Fibroblast of lung (primary cell): Measurements from ENCODE around the gene TGFBR2. TPM values are rescaled to one million over a fixed set of nuclear protein-coding genes. Genes with fewer than 3 reads are reported as not detected.

Source experiments
- DNase-seq, 2 donors: peaks; one replicate each; pipeline versions ENCODE4 v3.0.0 to v3.0.0-alpha.2; 2010; ENCODE audit warnings: low read depth in 2 of 2
- H2AFZ ChIP-seq: 2 replicates; pipeline ENCODE4 v1.5.1; 2012; ENCODE audit warnings: low read length, control low read depth, inconsistent platforms
- H3K27ac ChIP-seq: 2 replicates; pipeline ENCODE4 v1.5.1; 2011; ENCODE audit warnings: low read length, control low read depth; ENCODE audit not compliant: insufficient read depth
- H3K27me3 ChIP-seq: 2 replicates; pipeline ENCODE4 v1.5.1; 2011; ENCODE audit warnings: mild to moderate bottlenecking, low read length; ENCODE audit not compliant: control insufficient read depth, insufficient read depth
- H3K36me3 ChIP-seq: 2 replicates; pipeline ENCODE4 v1.5.1; 2011; ENCODE audit warnings: low read length; ENCODE audit not compliant: control insufficient read depth, insufficient read depth
- H3K4me1 ChIP-seq: 2 replicates; pipeline ENCODE4 v1.5.1; 2011; ENCODE audit warnings: low read length; ENCODE audit not compliant: control insufficient read depth, insufficient read depth; ENCODE audit errors: extremely low read depth
- H3K4me2 ChIP-seq: 2 replicates; pipeline ENCODE4 v1.5.1; 2011; ENCODE audit warnings: low read length, control low read depth; ENCODE audit not compliant: insufficient read depth; ENCODE audit errors: extremely low read depth
- H3K4me3 ChIP-seq, 4 experiments: fragments of 200-600 bp in 1 of 4; sonication (generic) in 1 of 4; replicated peaks in 1 of 4; 2 replicates each; pipeline ENCODE4 v1.5.1; 2011 to 2016; ENCODE audit warnings: low read length in 4 of 4, low read depth in 3 of 4, mild to moderate bottlenecking in 3 of 4, control low read depth in 2 of 4, inconsistent platforms in 1 of 4, mixed read lengths in 1 of 4; ENCODE audit not compliant: insufficient read depth in 1 of 4; ENCODE audit errors: control extremely low read depth in 1 of 4
- H3K79me2 ChIP-seq: 2 replicates; pipeline ENCODE4 v1.5.1; 2012; ENCODE audit warnings: mild to moderate bottlenecking, low read length, inconsistent platforms; ENCODE audit not compliant: control insufficient read depth, insufficient read depth
- H3K9ac ChIP-seq: 2 replicates; pipeline ENCODE4 v1.5.1; 2011; ENCODE audit warnings: mild to moderate bottlenecking, low read length, control low read depth; ENCODE audit not compliant: insufficient read depth
- H3K9me3 ChIP-seq: 2 replicates; pipeline ENCODE4 v1.5.1; 2012; ENCODE audit warnings: low read depth, low read length; ENCODE audit not compliant: control insufficient read depth, insufficient read depth
- H4K20me1 ChIP-seq: 2 replicates; pipeline ENCODE4 v1.5.1; 2011; ENCODE audit warnings: low read length; ENCODE audit not compliant: control insufficient read depth, insufficient read depth; ENCODE audit errors: extremely low read depth
- EZH2 ChIP-seq: IDR thresholded peaks from 2 replicates; pipeline ENCODE4 v1.5.1; 2012; ENCODE audit warnings: low read length, control low read depth, mild to moderate bottlenecking; ENCODE audit errors: missing control alignments
- polyA plus RNA-seq, 2 donors: library from polyadenylated mRNA; depleted of rRNA in 1 of 2; stranded (reverse) in 1 of 2; unstranded in 1 of 2; fragments of >200 nt; gene quantifications; 2 replicates each; pipeline ENCODE4 v1.2.1, GENCODE V29; 2011 to 2012; ENCODE audit warnings: missing spikeins in 1 of 2
- total RNA-seq: library from RNA; depleted of rRNA; stranded (reverse); fragments of >200 nt; gene quantifications from 2 replicates; pipeline ENCODE4 v1.2.1, GENCODE V29; 2014
- TF ChIP-seq, protein P1 (sequence below), 2 donors: IDR thresholded peaks in 1 of 2; conservative IDR thresholded peaks in 1 of 2; 1 replicate in 1 of 2; 2 replicates in 1 of 2; pipeline ENCODE4 v1.5.1; 2011 to 2012; ENCODE audit warnings: low read length in 2 of 2, control low read depth in 1 of 2, inconsistent platforms in 1 of 2, low read depth in 1 of 2, mild to moderate bottlenecking in 1 of 2

The TGFBR2 gene
- total and polyA plus RNA-seq, 2 donors (not counting 1 experiment from before 2014, with no cell fraction given), result 93.0 to 126 TPM

DNA sequence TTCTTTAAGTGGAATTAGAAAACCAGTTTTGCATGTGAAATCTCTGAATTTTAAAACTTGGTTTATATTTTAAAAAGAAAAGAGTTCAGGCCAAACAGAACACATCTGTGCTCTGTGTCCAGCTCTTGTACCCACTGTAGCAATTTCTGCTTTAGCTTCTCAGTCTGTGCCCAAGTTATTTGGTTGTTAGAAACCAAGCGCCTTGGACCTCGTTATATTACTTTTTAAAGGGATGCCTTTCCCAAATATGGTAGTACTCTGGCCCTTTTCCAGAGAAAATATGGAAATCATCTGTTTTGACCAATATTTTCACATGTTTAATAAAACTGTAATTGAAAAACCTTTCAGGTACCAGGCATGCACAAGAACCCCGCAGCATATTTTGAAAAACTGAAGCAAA is 27.3 kb downstream of the TGFBR2 start:
- no peak for DNase-seq
- Histone ChIP-seq H2AFZ (no peak overlapping the region), H3K79me2 (peaks cover 82% of the 10 kb centered on the region), H3K9me3 (no peaks in the 10 kb centered on the region), H3K4me3 (no peak overlapping the region), H3K4me2 (no peak overlapping the region), H4K20me1 (no peaks in the 10 kb centered on the region), H3K36me3 (no peaks in the 10 kb centered on the region), H3K4me1 (no peaks in the 10 kb centered on the region), H3K9ac (no peak overlapping the region), H3K27me3 (no peaks in the 10 kb centered on the region), H3K27ac (no peak overlapping the region)
- TF ChIP-seq, protein P1, sequence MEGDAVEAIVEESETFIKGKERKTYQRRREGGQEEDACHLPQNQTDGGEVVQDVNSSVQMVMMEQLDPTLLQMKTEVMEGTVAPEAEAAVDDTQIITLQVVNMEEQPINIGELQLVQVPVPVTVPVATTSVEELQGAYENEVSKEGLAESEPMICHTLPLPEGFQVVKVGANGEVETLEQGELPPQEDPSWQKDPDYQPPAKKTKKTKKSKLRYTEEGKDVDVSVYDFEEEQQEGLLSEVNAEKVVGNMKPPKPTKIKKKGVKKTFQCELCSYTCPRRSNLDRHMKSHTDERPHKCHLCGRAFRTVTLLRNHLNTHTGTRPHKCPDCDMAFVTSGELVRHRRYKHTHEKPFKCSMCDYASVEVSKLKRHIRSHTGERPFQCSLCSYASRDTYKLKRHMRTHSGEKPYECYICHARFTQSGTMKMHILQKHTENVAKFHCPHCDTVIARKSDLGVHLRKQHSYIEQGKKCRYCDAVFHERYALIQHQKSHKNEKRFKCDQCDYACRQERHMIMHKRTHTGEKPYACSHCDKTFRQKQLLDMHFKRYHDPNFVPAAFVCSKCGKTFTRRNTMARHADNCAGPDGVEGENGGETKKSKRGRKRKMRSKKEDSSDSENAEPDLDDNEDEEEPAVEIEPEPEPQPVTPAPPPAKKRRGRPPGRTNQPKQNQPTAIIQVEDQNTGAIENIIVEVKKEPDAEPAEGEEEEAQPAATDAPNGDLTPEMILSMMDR (conservative IDR thresholded peaks at IDR 0.05 in 1 of 2, IDR thresholded peaks at IDR 0.05 in 1 of 2; ENCODE audit: low read depth in 1 of 2, low read length in 2 of 2), result no peak
- no peak for TF ChIP-seq EZH2

DNA sequence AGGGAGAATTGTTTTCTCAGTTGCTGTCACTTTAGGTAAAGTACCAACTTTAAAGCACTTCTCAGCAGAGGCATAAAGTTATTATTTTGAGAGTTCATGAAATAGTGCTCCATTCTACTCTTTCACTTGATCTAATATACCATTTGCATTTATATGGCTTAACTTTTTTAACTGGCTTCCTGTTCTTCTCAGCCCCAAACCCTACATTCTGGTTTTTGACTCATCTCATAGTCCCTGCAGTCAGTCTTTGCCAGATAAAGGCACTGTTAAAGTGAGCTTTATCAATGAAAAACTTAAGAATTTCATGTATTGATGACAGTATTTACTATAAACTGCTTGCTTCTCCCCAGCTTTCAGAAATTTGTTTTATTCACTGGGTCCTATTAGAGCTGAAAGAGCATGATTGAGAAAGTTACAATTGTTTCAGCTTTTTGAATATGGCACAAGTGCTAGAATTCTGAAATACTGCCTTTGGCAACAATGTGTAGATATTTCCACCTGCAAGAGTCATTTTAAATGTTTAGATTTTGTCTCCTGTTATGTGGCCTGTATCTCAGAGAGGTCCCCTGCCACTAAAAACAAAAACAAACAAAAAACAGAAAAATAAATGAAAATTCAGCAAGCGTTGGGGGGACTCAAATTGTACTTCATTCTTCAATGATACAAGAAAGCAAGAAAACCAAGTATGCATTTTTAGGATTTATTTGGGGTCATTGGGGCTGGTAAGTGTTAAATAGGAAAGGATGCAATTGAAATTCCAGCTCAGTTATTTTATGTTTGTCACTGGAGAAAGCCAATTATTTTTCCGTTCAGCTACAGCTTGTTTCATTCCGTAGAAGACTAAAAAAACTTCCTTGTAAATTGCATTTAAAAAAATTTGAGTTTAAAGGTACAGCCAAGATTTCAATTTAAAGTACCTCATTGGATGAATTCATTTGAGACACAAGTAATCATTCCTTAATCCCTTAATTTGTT is 28.6 kb downstream of the TGFBR2 start:
- Histone ChIP-seq H3K4me2 (no peak overlapping the region), H3K27me3 (no peaks in the 10 kb centered on the region), H3K9me3 (no peaks in the 10 kb centered on the region), H3K4me3 (no peak overlapping the region), H3K4me1 (no peaks in the 10 kb centered on the region), H2AFZ (no peak overlapping the region), H3K36me3 (no peaks in the 10 kb centered on the region), H4K20me1 (no peaks in the 10 kb centered on the region), H3K9ac (no peak overlapping the region), H3K79me2 (peaks cover 80% of the 10 kb centered on the region), H3K27ac (no peak overlapping the region)
- no peak for TF ChIP-seq EZH2
- TF ChIP-seq, protein P1 (conservative IDR thresholded peaks at IDR 0.05 in 1 of 2, IDR thresholded peaks at IDR 0.05 in 1 of 2; ENCODE audit: low read depth in 1 of 2, low read length in 2 of 2), result no peak
- no peak for DNase-seq

DNA sequence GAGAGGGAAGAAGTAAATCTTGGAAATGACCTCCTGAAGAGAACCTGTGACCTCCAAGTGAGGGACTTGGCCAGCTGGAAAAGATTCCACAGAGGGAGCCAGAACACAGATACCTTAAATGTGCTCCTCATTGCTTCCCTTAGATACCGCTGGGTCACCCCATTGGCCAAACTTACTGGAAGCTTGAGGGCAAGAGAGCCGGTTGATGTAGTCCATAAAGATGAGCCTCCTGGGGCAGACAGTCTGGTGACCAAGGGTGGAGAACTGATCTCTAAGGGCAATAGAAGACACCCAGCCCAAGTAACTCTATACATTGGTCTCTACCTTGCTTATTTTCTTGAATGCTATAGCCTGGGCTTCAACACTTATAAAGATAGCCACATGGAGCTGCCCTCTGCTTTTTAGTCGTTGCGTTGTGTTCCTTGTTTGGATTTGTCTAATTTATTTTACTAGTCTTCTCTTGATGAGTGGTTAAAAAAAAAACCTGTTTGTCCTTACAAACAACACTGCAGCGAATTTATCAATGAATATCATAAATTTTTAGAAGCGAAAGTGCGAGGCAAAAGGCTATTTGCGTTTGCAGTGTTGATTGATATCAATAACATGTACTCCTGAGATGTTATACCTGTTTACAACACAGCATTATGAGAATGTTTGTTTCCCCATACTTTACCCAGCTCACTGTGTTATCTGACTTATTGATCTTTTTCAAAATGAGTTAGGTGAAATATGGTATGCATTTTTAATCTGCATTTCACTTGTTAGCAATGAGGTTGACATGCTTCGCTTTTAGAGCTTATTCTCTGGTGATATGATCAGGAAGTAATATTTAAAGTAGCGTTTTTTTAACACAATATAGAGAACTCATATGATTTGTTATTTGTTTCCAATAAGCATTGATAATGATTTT is 31.2 kb downstream of the TGFBR2 start:
- H3K27me3 ChIP-seq, result no peaks in the 10 kb centered on the region
- no peaks in the 10 kb centered on the region for H3K36me3 ChIP-seq
- H3K4me2 ChIP-seq, result no peak overlapping the region
- no peak overlapping the region for H3K4me3 ChIP-seq
- no peaks in the 10 kb centered on the region for H3K9me3 ChIP-seq
- TF ChIP-seq EZH2, result no peak
- TF ChIP-seq, protein P1 (conservative IDR thresholded peaks at IDR 0.05 in 1 of 2, IDR thresholded peaks at IDR 0.05 in 1 of 2; ENCODE audit: low read depth in 1 of 2, low read length in 2 of 2), result no peak
- H3K79me2 ChIP-seq, result peaks cover 80% of the 10 kb centered on the region
- H4K20me1 ChIP-seq, result no peaks in the 10 kb centered on the region
- H3K27ac ChIP-seq, result no peak overlapping the region
- no peak overlapping the region for H3K9ac ChIP-seq
- no peak for DNase-seq
- H3K4me1 ChIP-seq, result no peaks in the 10 kb centered on the region
- H2AFZ ChIP-seq, result no peak overlapping the region
